ENCODE data around the gene SHC1.

- TF ChIP-seq POLR2AphosphoS5 (IDR thresholded peaks at IDR 0.05) (no peak), CTCF (IDR thresholded peaks at IDR 0.05) (no peak)
Measured at GRCh38 chr1:154962795-154963330, 7.7 kb downstream of the SHC1 start.

All from prostate gland (tissue), 2 donors.